ENCODE measurements around the gene CWC22.
"Not testable (repeated sequence)": the region's sequence is repeated elsewhere in the genome, so short reads cannot be mapped to it uniquely, and the experiment has no call there.

The CWC22 gene

GRCh38 chr2:180006781-180007579 is at the start of gene CWC22:
TSS of gene CWC22 (minus strand) at chr2:180007297. CDS start at chr2:179993341, 13,956 bp downstream.
- peak within 1 kb of the TSS; percentile 94 for H3K4me3 ChIP-seq (ENCODE audit: low read length)
- TF ChIP-seq CTCF (IDR thresholded peaks at IDR 0.05; ENCODE audit: insufficient read depth, low read depth, low read length, missing control alignments), result no peak
- peak; percentile 92 for DNase-seq (ENCODE audit: low read depth)

DNA sequence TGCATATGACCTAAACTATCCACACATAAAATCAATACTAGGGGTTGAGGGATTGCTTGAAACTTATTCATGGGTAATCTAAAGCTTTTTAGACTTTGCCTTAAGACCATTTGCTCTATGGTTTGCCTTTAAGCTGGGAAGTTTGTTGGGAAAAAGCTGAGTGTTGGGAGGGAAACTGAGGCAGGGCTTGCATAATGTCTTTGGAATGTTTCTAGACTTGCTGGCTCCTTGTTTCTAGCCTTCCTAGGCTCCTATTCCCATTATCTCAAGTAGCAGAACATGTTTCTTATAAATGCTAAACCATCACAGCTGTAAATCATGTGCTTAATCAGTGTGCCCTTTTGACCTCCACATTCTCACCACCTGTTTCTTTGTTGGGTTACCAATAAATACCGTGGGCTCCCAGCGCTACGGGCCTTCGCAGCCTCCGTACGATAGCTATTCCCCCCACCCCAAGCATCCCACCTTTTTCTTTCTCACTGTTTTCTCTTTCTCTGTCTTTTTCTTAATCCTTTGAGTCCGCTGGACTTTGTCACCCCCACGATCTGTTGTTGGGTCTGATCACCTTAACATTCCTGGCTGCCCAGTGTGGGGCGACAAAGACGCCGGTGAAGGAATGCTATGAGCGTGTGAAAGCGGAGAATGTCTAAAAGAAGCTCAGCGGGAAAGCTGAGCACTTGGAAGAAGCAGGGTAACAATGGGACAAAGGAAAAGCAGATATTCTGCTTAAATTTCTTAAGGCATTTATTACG is 49.4 kb upstream of the CWC22 start:
- no peak for DNase-seq (ENCODE audit: low read depth)
- TF ChIP-seq CTCF (IDR thresholded peaks at IDR 0.05; ENCODE audit: insufficient read depth, low read depth, low read length, missing control alignments), result no peak
- H3K4me3 ChIP-seq (ENCODE audit: low read length), result no peak overlapping the region

GRCh38 chr2:180054576-180054975 is 47.5 kb upstream of the CWC22 start:
- not testable (repeated sequence) for H3K4me3 ChIP-seq (ENCODE audit: low read length); DNase-seq (ENCODE audit: low read depth)

DNA sequence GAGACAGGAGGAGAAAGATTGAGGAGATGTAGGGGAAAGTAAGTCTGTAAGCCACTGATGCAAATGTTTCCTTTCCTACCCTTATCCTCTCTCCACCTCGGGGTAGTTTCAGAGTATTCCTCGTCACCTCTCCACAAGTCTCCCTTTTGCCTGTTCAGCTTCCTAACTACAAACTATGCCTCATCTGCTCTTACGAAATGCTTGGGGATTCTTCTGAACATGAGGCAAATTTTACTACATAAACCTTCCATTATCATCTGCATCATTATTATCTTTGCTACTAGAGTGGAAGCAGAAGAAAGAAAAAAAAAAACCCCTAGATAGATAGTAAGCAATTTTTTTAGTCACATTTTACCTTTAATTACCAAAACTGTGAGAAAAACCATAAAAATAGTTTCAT is 43.1 kb upstream of the CWC22 start:
- DNase-seq (ENCODE audit: low read depth), result peak; percentile 2
- no peak for TF ChIP-seq CTCF (IDR thresholded peaks at IDR 0.05; ENCODE audit: insufficient read depth, low read depth, low read length, missing control alignments)
- H3K4me3 ChIP-seq (ENCODE audit: low read length), result no peak overlapping the region

DNA sequence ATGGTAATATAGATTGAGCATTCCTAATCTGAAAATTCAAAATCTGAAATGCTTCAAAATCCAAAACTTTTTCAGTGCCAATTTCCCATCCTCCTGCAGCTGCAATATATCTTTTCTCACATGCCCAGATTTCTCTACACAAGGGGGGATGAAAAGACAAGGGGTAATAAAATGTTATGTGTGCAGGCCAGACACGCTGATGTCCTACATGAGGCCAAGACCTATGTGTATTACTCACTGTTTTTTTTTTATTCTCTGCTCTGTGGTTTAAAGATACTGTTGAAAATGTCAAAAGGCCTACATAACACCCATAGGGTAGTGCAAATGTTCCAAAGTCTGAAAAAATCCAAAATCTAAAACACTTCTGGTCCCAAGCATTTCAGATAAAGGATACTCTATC is 41.2 kb upstream of the CWC22 start:
- no peak for DNase-seq (ENCODE audit: low read depth)
- no peak overlapping the region for H3K4me3 ChIP-seq (ENCODE audit: low read length)
- TF ChIP-seq CTCF (IDR thresholded peaks at IDR 0.05; ENCODE audit: insufficient read depth, low read depth, low read length, missing control alignments), result no peak

DNA sequence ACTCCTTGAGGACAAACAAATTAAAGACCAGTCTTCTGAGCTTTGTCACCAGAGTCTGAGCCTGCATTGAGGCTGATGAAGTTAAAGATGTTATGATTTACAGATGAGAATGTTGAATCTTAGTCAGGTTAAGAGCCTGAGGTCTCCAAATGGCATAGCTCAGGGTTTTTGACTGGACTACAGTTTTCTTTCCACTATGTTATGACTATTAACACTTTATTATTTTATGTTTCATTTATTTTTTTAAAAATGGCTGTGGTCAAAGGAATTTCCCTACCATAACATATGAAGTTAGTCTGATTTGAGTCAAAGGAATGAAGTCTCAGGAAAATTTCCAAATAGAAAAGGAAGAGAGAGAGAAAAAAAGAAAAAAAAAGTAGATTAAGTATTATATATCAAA is 39.7 kb upstream of the CWC22 start:
- TF ChIP-seq CTCF (IDR thresholded peaks at IDR 0.05; ENCODE audit: insufficient read depth, low read depth, low read length, missing control alignments), result no peak
- no peak overlapping the region for H3K4me3 ChIP-seq (ENCODE audit: low read length)
- no peak for DNase-seq (ENCODE audit: low read depth)

GRCh38 chr2:180046202-180046601 is 39.1 kb upstream of the CWC22 start:
- DNase-seq (ENCODE audit: low read depth), result no peak
- TF ChIP-seq CTCF (IDR thresholded peaks at IDR 0.05; ENCODE audit: insufficient read depth, low read depth, low read length, missing control alignments), result no peak
- no peak overlapping the region for H3K4me3 ChIP-seq (ENCODE audit: low read length)
